A204.1 (cell line): ENCODE results near the gene GTF2B.
A peak's percentile ranks its signal among the peaks of the same experiment; 100 is the strongest.
"Not testable (repeated sequence)": the region's sequence is repeated elsewhere in the genome, so short reads cannot be mapped to it uniquely, and the experiment has no call there.

ENCODE experiments used
- FAIRE-seq: peaks from 2 replicates; lab custom pipeline; 2012; peaks lifted over from hg19 to GRCh38; lab: Jason Lieb, UNC

The GTF2B gene, protein sequence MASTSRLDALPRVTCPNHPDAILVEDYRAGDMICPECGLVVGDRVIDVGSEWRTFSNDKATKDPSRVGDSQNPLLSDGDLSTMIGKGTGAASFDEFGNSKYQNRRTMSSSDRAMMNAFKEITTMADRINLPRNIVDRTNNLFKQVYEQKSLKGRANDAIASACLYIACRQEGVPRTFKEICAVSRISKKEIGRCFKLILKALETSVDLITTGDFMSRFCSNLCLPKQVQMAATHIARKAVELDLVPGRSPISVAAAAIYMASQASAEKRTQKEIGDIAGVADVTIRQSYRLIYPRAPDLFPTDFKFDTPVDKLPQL

GRCh38 chr1:88891318-88891950 is at the start of gene GTF2B:
TSS of gene GTF2B (minus strand) at chr1:88891567. CDS start at chr1:88891499, 68 bp downstream.
- peak; percentile 90 for FAIRE-seq

GRCh38 chr1:88938528-88938927 is 47.2 kb upstream of the GTF2B start:
- FAIRE-seq: not testable (repeated sequence)

GRCh38 chr1:88936760-88937342 is 45.5 kb upstream of the GTF2B start:
- FAIRE-seq: no peak

- FAIRE-seq: no peak
These were observed 44.8 kb upstream of the GTF2B start for GRCh38 chr1:88936223-88936523.

- peak; percentile 90 for FAIRE-seq
These were observed 44.3 kb upstream of the GTF2B start for GRCh38 chr1:88935522-88936222.

GRCh38 chr1:88930176-88930575 is 38.8 kb upstream of the GTF2B start:
- not testable (repeated sequence) for FAIRE-seq

DNA sequence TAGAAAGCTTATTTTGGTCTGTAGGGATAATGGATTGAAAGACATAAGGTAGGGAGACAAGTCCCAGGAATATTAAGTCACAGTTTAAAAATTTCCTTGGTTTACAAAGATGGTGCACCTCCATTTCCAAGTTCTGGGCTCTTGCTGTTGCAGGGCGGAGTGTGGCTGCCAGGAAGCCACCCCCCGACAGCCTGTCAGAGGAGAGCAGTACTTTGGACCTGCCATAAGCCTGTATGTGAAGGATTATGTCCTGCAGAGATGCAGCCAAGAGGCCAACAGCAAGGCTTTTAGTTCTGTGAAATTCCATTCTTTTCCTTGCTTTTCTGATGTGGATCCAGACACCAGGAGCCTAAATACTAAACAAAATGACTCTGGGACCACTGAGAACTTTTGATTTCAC is 31.9 kb upstream of the GTF2B start:
- no peak for FAIRE-seq

GRCh38 chr1:88922214-88922613 is 30.8 kb upstream of the GTF2B start:
- FAIRE-seq: no peak

DNA sequence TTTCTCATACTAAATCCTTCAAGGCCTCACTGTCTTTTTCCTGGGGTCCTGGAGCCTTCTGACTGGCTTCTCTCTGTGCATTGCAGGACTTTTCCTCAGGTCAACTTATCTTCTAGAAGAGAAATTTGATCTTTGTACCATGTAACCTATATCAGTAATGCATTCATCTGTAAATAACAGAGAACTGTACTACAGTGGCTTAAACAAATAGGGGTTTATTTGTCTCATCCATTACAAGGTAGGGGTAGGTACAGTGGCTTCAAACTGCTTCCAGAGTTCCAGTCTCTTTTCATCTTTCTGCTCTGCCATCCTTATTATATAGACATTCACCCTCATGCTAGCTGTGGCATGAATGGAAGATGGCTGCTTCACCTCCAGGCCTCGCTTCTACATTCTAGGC is 29.5 kb upstream of the GTF2B start:
- no peak for FAIRE-seq

GRCh38 chr1:88917321-88918025 is 26.1 kb upstream of the GTF2B start:
- no peak for FAIRE-seq

DNA sequence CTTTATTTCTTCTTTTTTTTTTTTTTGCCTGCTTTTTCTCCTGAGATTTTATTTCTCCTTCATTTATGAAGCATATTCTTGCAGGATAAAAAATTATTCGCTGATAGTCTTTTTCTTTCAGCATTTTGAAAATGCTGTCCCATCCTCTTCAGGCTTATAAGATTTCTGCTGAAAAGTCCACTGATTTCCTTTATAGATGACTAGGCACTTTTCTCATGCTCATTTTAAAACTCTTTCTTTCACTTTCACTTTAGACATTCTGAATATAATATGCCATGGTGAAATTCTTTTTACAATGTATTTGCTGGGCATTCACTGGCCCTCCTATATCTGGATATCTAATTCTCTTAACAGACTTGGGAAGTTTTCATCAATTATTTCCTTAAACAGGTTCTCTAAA is 25.5 kb upstream of the GTF2B start:
- FAIRE-seq: no peak

- FAIRE-seq: not testable (repeated sequence)
These were observed 20.4 kb upstream of the GTF2B start for GRCh38 chr1:88911800-88912199.

- no peak for FAIRE-seq
These were observed 19.8 kb upstream of the GTF2B start for GRCh38 chr1:88911161-88911560.

DNA sequence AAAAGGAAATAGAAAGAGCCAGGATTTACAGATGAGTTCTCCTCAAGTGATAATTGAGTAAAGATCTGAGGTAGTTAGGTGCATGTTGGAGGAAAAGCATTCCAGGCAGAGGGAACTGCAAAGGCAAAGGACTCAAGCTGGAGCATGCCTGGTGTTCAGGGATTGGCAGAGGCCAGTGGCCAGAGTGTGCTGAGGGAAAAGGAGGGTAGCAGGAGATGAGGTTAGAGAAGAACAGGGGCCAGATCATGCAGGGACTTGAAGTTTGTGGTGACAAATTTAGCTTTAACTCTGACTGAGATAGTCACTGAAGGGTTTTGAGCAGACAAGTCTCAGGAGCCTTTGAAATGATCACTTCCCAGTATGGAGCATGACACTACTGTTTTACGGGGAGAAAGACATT is 19.0 kb upstream of the GTF2B start:
- FAIRE-seq: no peak

DNA sequence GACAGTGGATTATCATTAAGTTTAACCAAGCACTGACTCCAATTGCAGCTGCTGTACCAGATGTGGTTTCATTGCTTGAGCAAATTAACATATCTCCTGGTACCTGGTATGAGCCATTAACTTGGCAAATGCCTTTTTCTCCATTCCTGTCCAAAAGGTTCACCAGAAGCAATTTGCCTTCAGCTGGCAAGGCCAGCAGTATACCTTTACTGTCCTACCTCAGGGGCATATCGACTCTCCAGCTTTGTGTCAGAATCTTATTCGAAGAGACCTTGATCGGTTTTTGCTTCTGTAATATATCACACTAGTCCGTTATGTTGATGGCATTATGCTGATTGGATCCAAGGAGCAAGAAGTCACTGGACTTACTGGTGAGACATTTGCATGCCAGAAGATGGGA is 9.5 kb upstream of the GTF2B start:
- FAIRE-seq: no peak

- no peak for FAIRE-seq
These were observed 5.8 kb upstream of the GTF2B start for GRCh38 chr1:88897070-88897730.

DNA sequence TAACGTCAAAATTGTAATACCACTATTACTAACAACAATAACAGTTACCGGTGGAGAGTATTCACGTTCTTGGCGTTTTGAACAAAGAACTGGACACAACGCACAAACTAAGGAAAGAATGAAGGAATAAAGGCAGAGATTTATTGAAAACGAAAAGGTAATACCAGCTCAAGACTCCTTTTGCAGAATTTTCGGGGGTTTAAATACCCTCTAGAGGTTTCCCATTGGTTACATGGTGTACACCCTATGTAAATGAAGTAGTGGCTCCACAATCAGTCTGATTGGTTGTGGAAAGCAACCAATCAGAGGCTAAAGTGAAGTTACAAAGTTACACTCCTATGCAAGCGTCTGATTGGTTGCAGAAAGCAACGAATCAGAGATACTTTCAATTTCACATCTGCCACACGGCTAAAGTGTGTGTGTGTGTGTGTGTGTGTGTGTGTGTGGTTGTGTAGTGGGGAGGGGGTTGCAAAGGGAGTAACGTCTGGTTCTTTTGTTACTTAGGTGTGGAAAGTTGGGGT is 1.1 kb upstream of the GTF2B start:
- FAIRE-seq: peak; percentile 98

DNA sequence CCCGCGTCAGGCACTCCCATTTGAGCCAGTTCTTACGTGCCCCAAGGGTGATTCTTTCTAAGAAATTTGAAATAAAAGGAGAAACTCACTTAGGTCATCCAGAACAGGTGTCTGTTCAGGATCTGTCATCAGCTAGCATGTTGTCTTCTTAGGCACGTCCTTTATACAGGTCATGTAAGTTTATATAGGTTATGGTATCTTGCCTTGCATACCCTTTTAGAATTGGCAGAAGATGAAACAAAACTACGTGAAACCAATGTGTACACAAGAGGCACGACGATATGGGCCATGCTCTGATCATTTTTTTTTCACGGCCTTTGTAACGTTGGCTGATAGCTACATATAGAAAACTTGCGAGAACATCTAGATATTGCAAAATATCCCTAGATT is 579 bp upstream of the GTF2B start:
- FAIRE-seq: no peak

GRCh38 chr1:88890791-88891317 is 513 bp downstream of the GTF2B start:
- FAIRE-seq: no peak

GRCh38 chr1:88890131-88890530 is 1.2 kb downstream of the GTF2B start:
- FAIRE-seq: no peak

DNA sequence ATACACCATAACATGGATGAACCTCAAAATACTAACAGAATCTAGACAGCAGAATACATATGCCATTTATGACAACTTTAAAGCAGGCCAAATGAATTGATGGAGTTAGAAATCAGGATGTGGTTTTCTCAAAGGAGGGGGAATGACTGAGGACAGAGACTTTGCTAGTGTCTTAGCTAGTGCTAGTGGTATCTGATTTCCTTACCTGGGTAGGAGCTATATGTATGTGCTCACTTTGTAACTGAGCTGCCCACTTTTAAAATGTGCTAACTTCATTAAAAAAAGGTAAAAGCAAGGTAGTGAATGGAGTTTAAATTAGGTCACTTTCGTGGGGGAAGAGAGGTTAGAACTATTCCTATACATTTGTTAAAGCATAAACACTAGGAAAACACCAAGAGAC is 2.6 kb downstream of the GTF2B start:
- no peak for FAIRE-seq

- FAIRE-seq: no peak
These were observed 5.4 kb downstream of the GTF2B start for GRCh38 chr1:88885933-88886332.
